Left ventricle myocardium inferior (tissue), 1 donor: ENCODE results near the gene ARHGEF9. TPM values are rescaled to one million over a fixed set of nuclear protein-coding genes. Genes with fewer than 3 reads are reported as not detected.
"Not testable (repeated sequence)": the region's sequence is repeated elsewhere in the genome, so short reads cannot be mapped to it uniquely, and the experiment has no call there.

Source experiments
- DNase-seq: peaks from one replicate; pipeline ENCODE4 v3.0.0-alpha.2; 2020
- H3K27ac ChIP-seq: fragments of 200-600 bp; replicated peaks from 2 replicates; pipeline ENCODE4 v1.8.0; 2021
- H3K27me3 ChIP-seq: fragments of 200-600 bp; 2 replicates; pipeline ENCODE4 v1.8.0; 2021; ENCODE audit warnings: low read depth
- H3K36me3 ChIP-seq: fragments of 200-600 bp; 2 replicates; pipeline ENCODE4 v1.8.0; 2021
- H3K4me1 ChIP-seq: fragments of 200-600 bp; 2 replicates; pipeline ENCODE4 v1.8.0; 2021
- H3K4me3 ChIP-seq: fragments of 200-600 bp; 2 replicates; pipeline ENCODE4 v1.8.0; 2021; ENCODE audit warnings: mild to moderate bottlenecking, moderate library complexity
- H3K9me3 ChIP-seq: fragments of 200-600 bp; replicated peaks from 2 replicates; pipeline ENCODE4 v1.8.0; 2021
- CTCF ChIP-seq: fragments of 200-600 bp; IDR thresholded peaks from 2 replicates; pipeline ENCODE4 v1.8.0; 2021; ENCODE audit warnings: antibody characterized with exemption, mild to moderate bottlenecking, borderline replicate concordance
- intact Hi-C: fragments of 100-400 bp; cut with micrococcal nuclease; formaldehyde crosslinking; loops from one replicate; pipeline ENCODE4 v1.11.0; 2022
- total RNA-seq: library from RNA; stranded (reverse); fragmentation: NEBNext Ultra II Directional; extraction: Animal tissue kit (Norgen Biotek cat#: 25700); gene quantifications from one replicate; pipeline ENCODE4 v1.2.1, GENCODE V29; 2021
- donor health status: DM: no; HTN: yes; CAD: no; lungs with severe emphysema.

The ARHGEF9 gene
- total RNA-seq, 1 donor from 2014 or later = 48.1 TPM

GRCh38 chrX:63809173-63809572, 24.2 kb upstream of the ARHGEF9 start:
- Histone ChIP-seq H3K36me3 (no peaks in the 10 kb centered on the region), H3K4me1 (no peaks in the 10 kb centered on the region), H3K4me3 (no peak overlapping the region), H3K27me3 (no peaks in the 10 kb centered on the region), H3K27ac (no peak overlapping the region), H3K9me3 (no peaks in the 10 kb centered on the region)
- TF ChIP-seq CTCF = no peak
- intact Hi-C loops = no loop called here
- no peak for DNase-seq

- H3K27ac ChIP-seq, H3K4me3 ChIP-seq, H3K36me3 ChIP-seq, DNase-seq, H3K9me3 ChIP-seq, intact Hi-C loops, H3K27me3 ChIP-seq, H3K4me1 ChIP-seq: not testable (repeated sequence)
Observed at GRCh38 chrX:63795406-63795805, 10.4 kb upstream of the ARHGEF9 start.

- no peak for DNase-seq
- Histone ChIP-seq H3K36me3 (no peaks in the 10 kb centered on the region), H3K4me1 (no peaks in the 10 kb centered on the region), H3K9me3 (no peaks in the 10 kb centered on the region), H3K4me3 (peak overlapping the region; percentile 65), H3K27me3 (no peaks in the 10 kb centered on the region), H3K27ac (no peak overlapping the region)
- no peak for TF ChIP-seq CTCF
- intact Hi-C loops = no loop called here
Observed at GRCh38 chrX:63785708-63786040, 660 bp upstream of the ARHGEF9 start.

- no peaks in the 10 kb centered on the region for H3K36me3 ChIP-seq
- peak overlapping the region; percentile 65 for H3K4me3 ChIP-seq
- H3K4me1 ChIP-seq = no peaks in the 10 kb centered on the region
- H3K27me3 ChIP-seq = no peaks in the 10 kb centered on the region
- peak overlapping the region; percentile 59 for H3K27ac ChIP-seq
- TF ChIP-seq CTCF = no peak
- peak; percentile 13 for DNase-seq
- H3K9me3 ChIP-seq = no peaks in the 10 kb centered on the region
- intact Hi-C loops = no loop called here
Observed at GRCh38 chrX:63784346-63784901, 590 bp downstream of the ARHGEF9 start.

- DNase-seq = no peak
- peaks cover 8% of the 10 kb centered on the region for H3K9me3 ChIP-seq
- no peaks in the 10 kb centered on the region for H3K27me3 ChIP-seq
- intact Hi-C loops = no loop called here
- no peak for TF ChIP-seq CTCF
- H3K36me3 ChIP-seq = no peaks in the 10 kb centered on the region
- H3K27ac ChIP-seq = no peak overlapping the region
- no peak overlapping the region for H3K4me3 ChIP-seq
- H3K4me1 ChIP-seq = no peaks in the 10 kb centered on the region
Observed at GRCh38 chrX:63782515-63782914, 2.5 kb downstream of the ARHGEF9 start.

- DNase-seq = no peak
- Histone ChIP-seq H3K27me3 (no peaks in the 10 kb centered on the region), H3K36me3 (no peaks in the 10 kb centered on the region), H3K4me1 (no peaks in the 10 kb centered on the region), H3K9me3 (peaks cover 3% of the 10 kb centered on the region), H3K27ac (no peak overlapping the region), H3K4me3 (no peak overlapping the region)
- no peak for TF ChIP-seq CTCF
- intact Hi-C loops = no loop called here
Observed at GRCh38 chrX:63768760-63769159, 16.3 kb downstream of the ARHGEF9 start.
